ENCODE data around the gene SLC22A16.
A peak's percentile ranks its signal among the peaks of the same experiment; 100 is the strongest.

Gene SLC22A16

GRCh38 chr6:110476046-110476849, at the start of gene SLC22A16:
TSS of gene SLC22A16 (minus strand) at chr6:110476613. CDS start at chr6:110476574, 39 bp downstream.
- Histone ChIP-seq H3K9ac (ENCODE audit: low read depth, low read length) (no peak within 1 kb of the TSS), H3K27ac (ENCODE audit: low read depth, low read length) (no peak within 1 kb of the TSS), H3K9me3 (ENCODE audit: control insufficient read depth, insufficient read depth, low read length) (peaks cover 3% of the 10 kb centered on the region; the same call in 1 of the 2 replicates), H3K36me3 (ENCODE audit: control insufficient read depth, insufficient read depth, low read length) (no peaks in the 10 kb centered on the region), H3K4me1 (ENCODE audit: control insufficient read depth, insufficient read depth, low read length) (no peaks in the 10 kb centered on the region), H3K4me3 (ENCODE audit: low read depth, low read length) (peak within 1 kb of the TSS; percentile 32; the same call in 1 of the 2 replicates), H3K27me3 (ENCODE audit: control insufficient read depth, insufficient read depth, low read length) (peaks cover 14% of the 10 kb centered on the region)

- no peak overlapping the region for H3K4me3 ChIP-seq (ENCODE audit: low read depth, low read length)
- H3K27me3 ChIP-seq (ENCODE audit: control insufficient read depth, insufficient read depth, low read length) = no peaks in the 10 kb centered on the region
- H3K36me3 ChIP-seq (ENCODE audit: control insufficient read depth, insufficient read depth, low read length) = no peaks in the 10 kb centered on the region
- no peak overlapping the region for H3K27ac ChIP-seq (ENCODE audit: low read depth, low read length)
- H3K4me1 ChIP-seq (ENCODE audit: control insufficient read depth, insufficient read depth, low read length) = peaks cover 9% of the 10 kb centered on the region
- H3K9ac ChIP-seq (ENCODE audit: low read depth, low read length) = no peak overlapping the region
- H3K9me3 ChIP-seq (ENCODE audit: control insufficient read depth, insufficient read depth, low read length) = no peaks in the 10 kb centered on the region
These were observed 48.6 kb upstream of the SLC22A16 start for GRCh38 chr6:110525001-110525400.

GRCh38 chr6:110524305-110524704, 47.9 kb upstream of the SLC22A16 start:
- Histone ChIP-seq H3K9me3 (ENCODE audit: control insufficient read depth, insufficient read depth, low read length) (no peaks in the 10 kb centered on the region), H3K27me3 (ENCODE audit: control insufficient read depth, insufficient read depth, low read length) (no peaks in the 10 kb centered on the region), H3K27ac (ENCODE audit: low read depth, low read length) (no peak overlapping the region), H3K9ac (ENCODE audit: low read depth, low read length) (no peak overlapping the region), H3K36me3 (ENCODE audit: control insufficient read depth, insufficient read depth, low read length) (no peaks in the 10 kb centered on the region), H3K4me3 (ENCODE audit: low read depth, low read length) (no peak overlapping the region), H3K4me1 (ENCODE audit: control insufficient read depth, insufficient read depth, low read length) (peaks cover 10% of the 10 kb centered on the region)

GRCh38 chr6:110523451-110524021, 47.1 kb upstream of the SLC22A16 start:
- no peaks in the 10 kb centered on the region for H3K9me3 ChIP-seq (ENCODE audit: control insufficient read depth, insufficient read depth, low read length)
- H3K4me3 ChIP-seq (ENCODE audit: low read depth, low read length) = no peak overlapping the region
- H3K27ac ChIP-seq (ENCODE audit: low read depth, low read length) = no peak overlapping the region
- no peaks in the 10 kb centered on the region for H3K27me3 ChIP-seq (ENCODE audit: control insufficient read depth, insufficient read depth, low read length)
- no peak overlapping the region for H3K9ac ChIP-seq (ENCODE audit: low read depth, low read length)
- H3K4me1 ChIP-seq (ENCODE audit: control insufficient read depth, insufficient read depth, low read length) = peaks cover 10% of the 10 kb centered on the region
- no peaks in the 10 kb centered on the region for H3K36me3 ChIP-seq (ENCODE audit: control insufficient read depth, insufficient read depth, low read length)

- Histone ChIP-seq H3K9me3 (ENCODE audit: control insufficient read depth, insufficient read depth, low read length) (no peaks in the 10 kb centered on the region), H3K27ac (ENCODE audit: low read depth, low read length) (no peak overlapping the region), H3K9ac (ENCODE audit: low read depth, low read length) (no peak overlapping the region), H3K4me3 (ENCODE audit: low read depth, low read length) (no peak overlapping the region), H3K27me3 (ENCODE audit: control insufficient read depth, insufficient read depth, low read length) (no peaks in the 10 kb centered on the region), H3K4me1 (ENCODE audit: control insufficient read depth, insufficient read depth, low read length) (peaks cover 14% of the 10 kb centered on the region), H3K36me3 (ENCODE audit: control insufficient read depth, insufficient read depth, low read length) (no peaks in the 10 kb centered on the region)
These were observed 46.0 kb upstream of the SLC22A16 start for GRCh38 chr6:110522427-110522826.

- Histone ChIP-seq H3K9ac (ENCODE audit: low read depth, low read length) (no peak overlapping the region), H3K4me1 (ENCODE audit: control insufficient read depth, insufficient read depth, low read length) (peaks cover 14% of the 10 kb centered on the region), H3K36me3 (ENCODE audit: control insufficient read depth, insufficient read depth, low read length) (no peaks in the 10 kb centered on the region), H3K4me3 (ENCODE audit: low read depth, low read length) (no peak overlapping the region), H3K27me3 (ENCODE audit: control insufficient read depth, insufficient read depth, low read length) (no peaks in the 10 kb centered on the region), H3K9me3 (ENCODE audit: control insufficient read depth, insufficient read depth, low read length) (no peaks in the 10 kb centered on the region), H3K27ac (ENCODE audit: low read depth, low read length) (no peak overlapping the region)
These were observed 44.7 kb upstream of the SLC22A16 start for GRCh38 chr6:110520992-110521543.

GRCh38 chr6:110520209-110520965, 44.0 kb upstream of the SLC22A16 start:
- Histone ChIP-seq H3K4me1 (ENCODE audit: control insufficient read depth, insufficient read depth, low read length) (peaks cover 14% of the 10 kb centered on the region), H3K9me3 (ENCODE audit: control insufficient read depth, insufficient read depth, low read length) (no peaks in the 10 kb centered on the region), H3K9ac (ENCODE audit: low read depth, low read length) (no peak overlapping the region), H3K27me3 (ENCODE audit: control insufficient read depth, insufficient read depth, low read length) (no peaks in the 10 kb centered on the region), H3K4me3 (ENCODE audit: low read depth, low read length) (no peak overlapping the region), H3K27ac (ENCODE audit: low read depth, low read length) (no peak overlapping the region), H3K36me3 (ENCODE audit: control insufficient read depth, insufficient read depth, low read length) (no peaks in the 10 kb centered on the region)

- Histone ChIP-seq H3K4me3 (ENCODE audit: low read depth, low read length) (no peak overlapping the region), H3K27me3 (ENCODE audit: control insufficient read depth, insufficient read depth, low read length) (no peaks in the 10 kb centered on the region), H3K4me1 (ENCODE audit: control insufficient read depth, insufficient read depth, low read length) (peaks cover 21% of the 10 kb centered on the region), H3K27ac (ENCODE audit: low read depth, low read length) (no peak overlapping the region), H3K9me3 (ENCODE audit: control insufficient read depth, insufficient read depth, low read length) (no peaks in the 10 kb centered on the region), H3K36me3 (ENCODE audit: control insufficient read depth, insufficient read depth, low read length) (no peaks in the 10 kb centered on the region), H3K9ac (ENCODE audit: low read depth, low read length) (no peak overlapping the region)
These were observed 41.3 kb upstream of the SLC22A16 start for GRCh38 chr6:110517601-110518281.

GRCh38 chr6:110517034-110517433, 40.6 kb upstream of the SLC22A16 start:
- H3K4me1 ChIP-seq (ENCODE audit: control insufficient read depth, insufficient read depth, low read length) = peaks cover 22% of the 10 kb centered on the region
- peak overlapping the region; percentile 1 for H3K27ac ChIP-seq (ENCODE audit: low read depth, low read length)
- H3K9ac ChIP-seq (ENCODE audit: low read depth, low read length) = no peak overlapping the region
- H3K9me3 ChIP-seq (ENCODE audit: control insufficient read depth, insufficient read depth, low read length) = no peaks in the 10 kb centered on the region
- H3K36me3 ChIP-seq (ENCODE audit: control insufficient read depth, insufficient read depth, low read length) = no peaks in the 10 kb centered on the region
- no peak overlapping the region for H3K4me3 ChIP-seq (ENCODE audit: low read depth, low read length)
- no peaks in the 10 kb centered on the region for H3K27me3 ChIP-seq (ENCODE audit: control insufficient read depth, insufficient read depth, low read length)

- Histone ChIP-seq H3K9me3 (ENCODE audit: control insufficient read depth, insufficient read depth, low read length) (no peaks in the 10 kb centered on the region), H3K27ac (ENCODE audit: low read depth, low read length) (no peak overlapping the region), H3K36me3 (ENCODE audit: control insufficient read depth, insufficient read depth, low read length) (no peaks in the 10 kb centered on the region), H3K4me3 (ENCODE audit: low read depth, low read length) (no peak overlapping the region), H3K27me3 (ENCODE audit: control insufficient read depth, insufficient read depth, low read length) (no peaks in the 10 kb centered on the region), H3K9ac (ENCODE audit: low read depth, low read length) (no peak overlapping the region), H3K4me1 (ENCODE audit: control insufficient read depth, insufficient read depth, low read length) (peaks cover 29% of the 10 kb centered on the region)
These were observed 38.4 kb upstream of the SLC22A16 start for GRCh38 chr6:110514818-110515217.

Measured in HUES48 (cell line).